Mesendoderm (in vitro differentiated cells): ENCODE measurements around the gene SPATS2.

Source experiments
- DNase-seq: peaks from one replicate; pipeline ENCODE4 v3.0.0; 2013
- H2AK5ac ChIP-seq: 2 replicates; pipeline ENCODE4 v1.6.1; 2013; ENCODE audit warnings: low read length, inconsistent platforms
- H2BK120ac ChIP-seq: 2 replicates; pipeline ENCODE4 v1.6.1; 2013; ENCODE audit warnings: low read depth, mild to moderate bottlenecking, low read length, moderate library complexity, mixed read lengths
- H2BK15ac ChIP-seq: replicated peaks from 2 replicates; pipeline ENCODE4 v1.6.1; 2013; ENCODE audit warnings: low read depth, mild to moderate bottlenecking, moderate library complexity
- H2BK5ac ChIP-seq: 2 replicates; pipeline ENCODE4 v1.6.1; 2013; ENCODE audit warnings: low read length, inconsistent platforms
- H3K18ac ChIP-seq: 2 replicates; pipeline ENCODE4 v1.6.1; 2013; ENCODE audit warnings: mild to moderate bottlenecking, low read length, mixed read lengths
- H3K23ac ChIP-seq: one replicate; pipeline ENCODE4 v1.6.1; 2013; ENCODE audit warnings: low read length
- H3K27ac ChIP-seq: 2 replicates; pipeline ENCODE4 v1.5.1; 2013; ENCODE audit warnings: low read depth, mild to moderate bottlenecking, inconsistent platforms, low read length, moderate library complexity
- H3K27me3 ChIP-seq: 2 replicates; pipeline ENCODE4 v1.6.1; 2013; ENCODE audit warnings: low read length, control low read depth, mild to moderate bottlenecking, inconsistent platforms; ENCODE audit not compliant: insufficient read depth, poor library complexity
- H3K36me3 ChIP-seq: 2 replicates; pipeline ENCODE4 v1.6.1; 2013; ENCODE audit warnings: low read length, inconsistent platforms; ENCODE audit not compliant: control insufficient read depth, insufficient read depth
- H3K4ac ChIP-seq: one replicate; pipeline ENCODE4 v1.6.1; 2013; ENCODE audit warnings: low read depth, mild to moderate bottlenecking, low read length, moderate library complexity
- H3K4me1 ChIP-seq: 2 replicates; pipeline ENCODE4 v1.6.1; 2013; ENCODE audit warnings: low read depth, low read length, inconsistent platforms; ENCODE audit not compliant: control insufficient read depth
- H3K4me2 ChIP-seq: 2 replicates; pipeline ENCODE4 v1.6.1; 2013; ENCODE audit warnings: low read length
- H3K4me3 ChIP-seq: 2 replicates; pipeline ENCODE4 v1.5.1; 2013; ENCODE audit warnings: mild to moderate bottlenecking, low read length
- H3K56ac ChIP-seq: one replicate; pipeline ENCODE4 v1.6.1; 2013; ENCODE audit warnings: low read length
- H3K79me1 ChIP-seq: 2 replicates; pipeline ENCODE4 v1.6.1; 2013; ENCODE audit warnings: low read length, inconsistent platforms
- H3K79me2 ChIP-seq: 2 replicates; pipeline ENCODE4 v1.6.1; 2013; ENCODE audit warnings: mild to moderate bottlenecking, low read length; ENCODE audit not compliant: control insufficient read depth, insufficient read depth
- H3K9ac ChIP-seq: 2 replicates; pipeline ENCODE4 v1.6.1; 2013; ENCODE audit warnings: low read length, inconsistent platforms
- H4K5ac ChIP-seq: one replicate; pipeline ENCODE4 v1.6.1; 2013; ENCODE audit warnings: low read length
- H4K8ac ChIP-seq: one replicate; pipeline ENCODE4 v1.6.1; 2013; ENCODE audit warnings: low read depth, mild to moderate bottlenecking, control low read depth, low read length, moderate library complexity
- WGBS: extraction: QIAGEN DNeasy Blood & Tissue Kit; methylation state at CpG from one replicate; pipeline ENCODE4 v1.1.7; 2013; ENCODE audit warnings: low lambda C conversion rate, missing lambda C conversion rate; ENCODE audit not compliant: insufficient coverage; ENCODE audit errors: extremely low coverage; 5-methylcytosine and 5-hydroxymethylcytosine counted together

The SPATS2 gene

GRCh38 chr12:49355913-49356312 is 11.3 kb upstream of the SPATS2 start:
- Histone ChIP-seq H3K18ac (no peak overlapping the region), H2BK120ac (no peak overlapping the region), H3K4me3 (no peak overlapping the region), H4K5ac (no peak overlapping the region), H3K23ac (no peak overlapping the region), H2BK15ac (no peak overlapping the region), H2BK5ac (no peak overlapping the region), H3K4ac (no peak overlapping the region), H3K79me1 (no peaks in the 10 kb centered on the region), H3K27ac (no peak overlapping the region), H3K4me1 (no peaks in the 10 kb centered on the region), H3K27me3 (no peaks in the 10 kb centered on the region), H2AK5ac (no peak overlapping the region), H3K79me2 (no peaks in the 10 kb centered on the region), H3K56ac (no peak overlapping the region), H3K36me3 (no peaks in the 10 kb centered on the region), H4K8ac (no peak overlapping the region), H3K9ac (no peak overlapping the region), H3K4me2 (no peak overlapping the region)
- WGBS: no CpG with 5 or more reads among the region's 10 CpGs
- DNase-seq: no peak

GRCh38 chr12:49357103-49357678 is 10.1 kb upstream of the SPATS2 start:
- H3K4me1 ChIP-seq: no peaks in the 10 kb centered on the region
- no peak overlapping the region for H3K18ac ChIP-seq
- no peaks in the 10 kb centered on the region for H3K27me3 ChIP-seq
- no peak overlapping the region for H4K5ac ChIP-seq
- H3K27ac ChIP-seq: no peak overlapping the region
- no peak overlapping the region for H3K4ac ChIP-seq
- H3K23ac ChIP-seq: no peak overlapping the region
- no peaks in the 10 kb centered on the region for H3K79me2 ChIP-seq
- no peak overlapping the region for H3K9ac ChIP-seq
- H3K4me2 ChIP-seq: no peak overlapping the region
- no peak overlapping the region for H3K56ac ChIP-seq
- no peak overlapping the region for H3K4me3 ChIP-seq
- WGBS: no CpG with 5 or more reads among the region's 3 CpGs
- no peak overlapping the region for H2BK15ac ChIP-seq
- no peak overlapping the region for H4K8ac ChIP-seq
- no peaks in the 10 kb centered on the region for H3K79me1 ChIP-seq
- no peak for DNase-seq
- no peaks in the 10 kb centered on the region for H3K36me3 ChIP-seq
- no peak overlapping the region for H2BK5ac ChIP-seq
- no peak overlapping the region for H2AK5ac ChIP-seq
- no peak overlapping the region for H2BK120ac ChIP-seq

- Histone ChIP-seq H2BK120ac (no peak overlapping the region), H3K79me1 (no peaks in the 10 kb centered on the region), H4K5ac (no peak overlapping the region), H3K36me3 (no peaks in the 10 kb centered on the region), H3K79me2 (no peaks in the 10 kb centered on the region), H3K4ac (no peak overlapping the region), H3K56ac (no peak overlapping the region), H2BK15ac (no peak overlapping the region), H3K27ac (no peak overlapping the region), H3K4me3 (no peak overlapping the region), H2AK5ac (no peak overlapping the region), H4K8ac (no peak overlapping the region), H3K23ac (no peak overlapping the region), H3K18ac (no peak overlapping the region), H2BK5ac (no peak overlapping the region), H3K4me1 (no peaks in the 10 kb centered on the region), H3K27me3 (no peaks in the 10 kb centered on the region), H3K9ac (no peak overlapping the region), H3K4me2 (no peak overlapping the region)
- peak; percentile 88 for DNase-seq
- no CpG with 5 or more reads among the region's 7 CpGs for WGBS
Observed at GRCh38 chr12:49358483-49359141, 8.7 kb upstream of the SPATS2 start.

GRCh38 chr12:49359671-49360070 is 7.6 kb upstream of the SPATS2 start:
- Histone ChIP-seq H4K8ac (no peak overlapping the region), H3K18ac (no peak overlapping the region), H3K4ac (no peak overlapping the region), H3K27me3 (no peaks in the 10 kb centered on the region), H3K56ac (no peak overlapping the region), H3K79me1 (no peaks in the 10 kb centered on the region), H3K4me2 (no peak overlapping the region), H3K27ac (no peak overlapping the region), H3K23ac (no peak overlapping the region), H2BK15ac (no peak overlapping the region), H3K79me2 (no peaks in the 10 kb centered on the region), H2BK5ac (no peak overlapping the region), H3K9ac (no peak overlapping the region), H2BK120ac (no peak overlapping the region), H4K5ac (no peak overlapping the region), H3K36me3 (no peaks in the 10 kb centered on the region), H3K4me3 (no peak overlapping the region), H3K4me1 (no peaks in the 10 kb centered on the region), H2AK5ac (no peak overlapping the region)
- DNase-seq: no peak
- no CpG with 5 or more reads among the region's 7 CpGs for WGBS

- Histone ChIP-seq H2BK5ac (no peak overlapping the region), H3K27ac (no peak overlapping the region), H3K4me3 (no peak overlapping the region), H3K27me3 (no peaks in the 10 kb centered on the region), H3K4me1 (no peaks in the 10 kb centered on the region), H2BK120ac (no peak overlapping the region), H3K56ac (no peak overlapping the region), H2AK5ac (no peak overlapping the region), H3K4ac (no peak overlapping the region), H3K79me2 (no peaks in the 10 kb centered on the region), H3K18ac (no peak overlapping the region), H4K8ac (no peak overlapping the region), H4K5ac (no peak overlapping the region), H3K23ac (no peak overlapping the region), H2BK15ac (no peak overlapping the region), H3K4me2 (no peak overlapping the region), H3K36me3 (no peaks in the 10 kb centered on the region), H3K9ac (no peak overlapping the region), H3K79me1 (no peaks in the 10 kb centered on the region)
- WGBS: no CpG with 5 or more reads among the region's 1 CpG
- no peak for DNase-seq
Observed at GRCh38 chr12:49362077-49362476, 5.2 kb upstream of the SPATS2 start.

- H2BK5ac ChIP-seq: no peak overlapping the region
- no peak overlapping the region for H3K23ac ChIP-seq
- H2BK15ac ChIP-seq: no peak overlapping the region
- no peak overlapping the region for H4K5ac ChIP-seq
- WGBS: no CpG with 5 or more reads among the region's 1 CpG
- H3K27me3 ChIP-seq: no peaks in the 10 kb centered on the region
- no peak overlapping the region for H3K56ac ChIP-seq
- H3K27ac ChIP-seq: no peak overlapping the region
- H3K79me2 ChIP-seq: peaks cover 16% of the 10 kb centered on the region
- DNase-seq: no peak
- H2AK5ac ChIP-seq: no peak overlapping the region
- no peak overlapping the region for H3K4me3 ChIP-seq
- H3K4me1 ChIP-seq: no peaks in the 10 kb centered on the region
- no peak overlapping the region for H3K9ac ChIP-seq
- no peaks in the 10 kb centered on the region for H3K36me3 ChIP-seq
- no peak overlapping the region for H2BK120ac ChIP-seq
- H3K18ac ChIP-seq: no peak overlapping the region
- H3K4me2 ChIP-seq: no peak overlapping the region
- H3K4ac ChIP-seq: no peak overlapping the region
- H3K79me1 ChIP-seq: no peaks in the 10 kb centered on the region
- no peak overlapping the region for H4K8ac ChIP-seq
Observed at GRCh38 chr12:49364989-49365388, 2.3 kb upstream of the SPATS2 start.
